Measurements from ENCODE around the gene MISP3.
"Not testable (repeated sequence)": the region's sequence is repeated elsewhere in the genome, so short reads cannot be mapped to it uniquely, and the experiment has no call there.

The MISP3 gene

DNA sequence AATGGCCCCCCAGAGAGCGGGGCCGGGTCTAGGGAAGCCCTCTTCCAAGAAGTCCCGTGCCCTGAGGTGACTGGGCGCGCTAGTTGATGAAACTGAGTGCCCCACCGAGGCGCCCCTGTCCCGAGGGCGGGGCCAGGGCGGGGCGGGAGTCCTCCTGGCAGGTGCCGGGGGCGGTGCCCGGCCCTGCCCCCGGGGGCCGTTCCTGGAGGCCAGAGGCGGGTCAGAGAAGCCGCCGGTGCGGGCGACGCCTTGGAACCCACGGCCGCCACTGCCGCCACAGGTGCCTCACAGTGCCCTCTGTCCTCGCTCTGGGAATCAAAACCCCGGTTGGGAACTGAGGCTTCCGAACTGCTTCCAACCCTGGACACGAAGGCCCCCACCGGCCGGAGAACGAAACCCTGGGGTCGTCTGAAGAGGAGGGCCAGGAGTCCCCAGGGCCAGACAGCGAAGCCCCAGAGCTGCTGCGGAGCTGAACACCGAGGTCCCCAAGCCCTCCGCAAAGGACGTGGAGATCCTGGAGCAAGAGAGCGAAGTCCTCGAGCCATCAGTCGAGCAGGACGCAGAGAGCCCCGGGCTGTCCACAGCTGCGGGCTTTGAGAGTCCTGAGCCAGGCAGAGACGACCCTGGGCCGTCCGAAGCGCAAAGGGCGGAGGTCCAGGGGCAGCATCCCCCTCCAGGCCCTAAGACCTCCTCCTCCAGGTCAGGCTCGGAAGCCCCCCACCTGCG, at the start of gene MISP3:
TSS of gene MISP3 (plus strand) at position 252 of the 726 bp plus-strand sequence. CDS start 524 bp downstream, outside the sequence.
- TF ChIP-seq, protein P1, sequence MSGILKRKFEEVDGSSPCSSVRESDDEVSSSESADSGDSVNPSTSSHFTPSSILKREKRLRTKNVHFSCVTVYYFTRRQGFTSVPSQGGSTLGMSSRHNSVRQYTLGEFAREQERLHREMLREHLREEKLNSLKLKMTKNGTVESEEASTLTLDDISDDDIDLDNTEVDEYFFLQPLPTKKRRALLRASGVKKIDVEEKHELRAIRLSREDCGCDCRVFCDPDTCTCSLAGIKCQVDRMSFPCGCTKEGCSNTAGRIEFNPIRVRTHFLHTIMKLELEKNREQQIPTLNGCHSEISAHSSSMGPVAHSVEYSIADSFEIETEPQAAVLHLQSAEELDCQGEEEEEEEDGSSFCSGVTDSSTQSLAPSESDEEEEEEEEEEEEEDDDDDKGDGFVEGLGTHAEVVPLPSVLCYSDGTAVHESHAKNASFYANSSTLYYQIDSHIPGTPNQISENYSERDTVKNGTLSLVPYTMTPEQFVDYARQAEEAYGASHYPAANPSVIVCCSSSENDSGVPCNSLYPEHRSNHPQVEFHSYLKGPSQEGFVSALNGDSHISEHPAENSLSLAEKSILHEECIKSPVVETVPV (CRISPR knock-in tag; IDR thresholded peaks at IDR 0.05): no peak
- TF ChIP-seq, protein P2, sequence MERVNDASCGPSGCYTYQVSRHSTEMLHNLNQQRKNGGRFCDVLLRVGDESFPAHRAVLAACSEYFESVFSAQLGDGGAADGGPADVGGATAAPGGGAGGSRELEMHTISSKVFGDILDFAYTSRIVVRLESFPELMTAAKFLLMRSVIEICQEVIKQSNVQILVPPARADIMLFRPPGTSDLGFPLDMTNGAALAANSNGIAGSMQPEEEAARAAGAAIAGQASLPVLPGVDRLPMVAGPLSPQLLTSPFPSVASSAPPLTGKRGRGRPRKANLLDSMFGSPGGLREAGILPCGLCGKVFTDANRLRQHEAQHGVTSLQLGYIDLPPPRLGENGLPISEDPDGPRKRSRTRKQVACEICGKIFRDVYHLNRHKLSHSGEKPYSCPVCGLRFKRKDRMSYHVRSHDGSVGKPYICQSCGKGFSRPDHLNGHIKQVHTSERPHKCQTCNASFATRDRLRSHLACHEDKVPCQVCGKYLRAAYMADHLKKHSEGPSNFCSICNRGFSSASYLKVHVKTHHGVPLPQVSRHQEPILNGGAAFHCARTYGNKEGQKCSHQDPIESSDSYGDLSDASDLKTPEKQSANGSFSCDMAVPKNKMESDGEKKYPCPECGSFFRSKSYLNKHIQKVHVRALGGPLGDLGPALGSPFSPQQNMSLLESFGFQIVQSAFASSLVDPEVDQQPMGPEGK (CRISPR knock-in tag; IDR thresholded peaks at IDR 0.05; ENCODE audit: borderline replicate concordance): no peak
- TF ChIP-seq, protein P3, sequence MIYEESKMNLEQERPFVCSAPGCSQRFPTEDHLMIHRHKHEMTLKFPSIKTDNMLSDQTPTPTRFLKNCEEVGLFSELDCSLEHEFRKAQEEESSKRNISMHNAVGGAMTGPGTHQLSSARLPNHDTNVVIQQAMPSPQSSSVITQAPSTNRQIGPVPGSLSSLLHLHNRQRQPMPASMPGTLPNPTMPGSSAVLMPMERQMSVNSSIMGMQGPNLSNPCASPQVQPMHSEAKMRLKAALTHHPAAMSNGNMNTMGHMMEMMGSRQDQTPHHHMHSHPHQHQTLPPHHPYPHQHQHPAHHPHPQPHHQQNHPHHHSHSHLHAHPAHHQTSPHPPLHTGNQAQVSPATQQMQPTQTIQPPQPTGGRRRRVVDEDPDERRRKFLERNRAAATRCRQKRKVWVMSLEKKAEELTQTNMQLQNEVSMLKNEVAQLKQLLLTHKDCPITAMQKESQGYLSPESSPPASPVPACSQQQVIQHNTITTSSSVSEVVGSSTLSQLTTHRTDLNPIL (CRISPR knock-in tag; IDR thresholded peaks at IDR 0.05; ENCODE audit: low read depth): no peak
- TF ChIP-seq ZNF565 (CRISPR knock-in tag; conservative IDR thresholded peaks at IDR 0.05; ENCODE audit: low read depth) (no peak), ISL1 (CRISPR knock-in tag; IDR thresholded peaks at IDR 0.05) (no peak), OSR1 (CRISPR knock-in tag; IDR thresholded peaks at IDR 0.05) (no peak), ESRRG (CRISPR knock-in tag; IDR thresholded peaks at IDR 0.05) (no peak), ZFP30 (CRISPR knock-in tag; IDR thresholded peaks at IDR 0.05) (no peak), PPARA (CRISPR knock-in tag; IDR thresholded peaks at IDR 0.05; ENCODE audit: borderline replicate concordance) (no peak), ARNTL (CRISPR knock-in tag; IDR thresholded peaks at IDR 0.05; ENCODE audit: borderline replicate concordance, low read depth) (no peak), CSDC2 (CRISPR knock-in tag; IDR thresholded peaks at IDR 0.05) (no peak), ZC3H10 (CRISPR knock-in tag; IDR thresholded peaks at IDR 0.05) (no peak), TOX (CRISPR knock-in tag; IDR thresholded peaks at IDR 0.05; ENCODE audit: borderline replicate concordance) (no peak), BACH2 (CRISPR knock-in tag; IDR thresholded peaks at IDR 0.05; ENCODE audit: borderline replicate concordance) (no peak), SNAI2 (CRISPR knock-in tag; IDR thresholded peaks at IDR 0.05) (no peak), GLIS3 (CRISPR knock-in tag; IDR thresholded peaks at IDR 0.05) (no peak), RARB (CRISPR knock-in tag; IDR thresholded peaks at IDR 0.05) (no peak), TCF4 (CRISPR knock-in tag; IDR thresholded peaks at IDR 0.05; ENCODE audit: borderline replicate concordance) (no peak)
- TF ChIP-seq, protein P4, sequence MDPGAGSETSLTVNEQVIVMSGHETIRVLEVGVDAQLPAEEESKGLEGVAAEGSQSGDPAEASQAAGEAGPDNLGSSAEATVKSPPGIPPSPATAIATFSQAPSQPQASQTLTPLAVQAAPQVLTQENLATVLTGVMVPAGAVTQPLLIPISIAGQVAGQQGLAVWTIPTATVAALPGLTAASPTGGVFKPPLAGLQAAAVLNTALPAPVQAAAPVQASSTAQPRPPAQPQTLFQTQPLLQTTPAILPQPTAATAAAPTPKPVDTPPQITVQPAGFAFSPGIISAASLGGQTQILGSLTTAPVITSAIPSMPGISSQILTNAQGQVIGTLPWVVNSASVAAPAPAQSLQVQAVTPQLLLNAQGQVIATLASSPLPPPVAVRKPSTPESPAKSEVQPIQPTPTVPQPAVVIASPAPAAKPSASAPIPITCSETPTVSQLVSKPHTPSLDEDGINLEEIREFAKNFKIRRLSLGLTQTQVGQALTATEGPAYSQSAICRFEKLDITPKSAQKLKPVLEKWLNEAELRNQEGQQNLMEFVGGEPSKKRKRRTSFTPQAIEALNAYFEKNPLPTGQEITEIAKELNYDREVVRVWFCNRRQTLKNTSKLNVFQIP (CRISPR knock-in tag; IDR thresholded peaks at IDR 0.05; ENCODE audit: borderline replicate concordance, low read depth): no peak
- ATAC-seq: peak; percentile 23

DNA sequence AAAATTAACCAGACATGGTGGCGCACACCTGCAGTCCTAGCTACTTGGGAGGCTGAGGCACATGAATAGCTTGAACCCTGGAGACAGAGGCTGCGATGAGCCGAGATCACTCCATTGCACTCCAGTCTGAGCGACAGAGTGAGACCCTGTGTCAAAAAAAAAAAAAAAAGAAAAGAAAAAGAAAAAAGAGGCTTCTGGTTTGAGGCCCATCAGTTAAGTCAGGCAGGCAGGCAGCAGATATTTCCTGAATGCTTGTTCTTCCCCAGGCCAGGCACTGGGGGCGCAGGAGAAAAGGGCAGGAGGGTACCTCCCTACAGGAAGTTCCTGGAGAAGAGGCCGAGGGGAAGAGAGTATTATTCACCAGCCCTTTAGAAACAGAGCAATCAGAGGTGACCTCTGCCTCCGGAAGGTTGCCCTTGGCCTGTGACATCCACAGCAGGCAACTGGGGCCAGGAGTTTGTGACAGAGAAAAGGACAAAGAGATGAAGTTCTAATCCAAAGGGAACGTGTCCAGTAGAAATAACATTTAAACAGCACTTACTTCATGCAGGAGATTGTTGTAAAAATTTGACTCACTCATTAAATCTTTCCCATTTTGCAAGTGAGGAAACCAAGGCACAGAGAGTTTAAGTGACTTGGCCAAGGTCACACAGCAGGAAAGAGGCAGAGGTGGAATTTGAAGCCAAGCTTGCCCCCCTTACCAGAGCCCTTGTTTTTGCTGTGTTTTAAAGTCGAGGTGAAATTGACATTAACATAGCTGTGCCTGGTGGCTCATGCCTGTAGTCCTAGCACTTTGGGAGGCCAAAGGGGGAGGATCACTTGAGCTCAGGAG, 49.0 kb upstream of the MISP3 start:
- TF ChIP-seq OSR1 (CRISPR knock-in tag; IDR thresholded peaks at IDR 0.05): no peak
- TF ChIP-seq BACH2 (CRISPR knock-in tag; IDR thresholded peaks at IDR 0.05; ENCODE audit: borderline replicate concordance): no peak
- TF ChIP-seq, protein P5, sequence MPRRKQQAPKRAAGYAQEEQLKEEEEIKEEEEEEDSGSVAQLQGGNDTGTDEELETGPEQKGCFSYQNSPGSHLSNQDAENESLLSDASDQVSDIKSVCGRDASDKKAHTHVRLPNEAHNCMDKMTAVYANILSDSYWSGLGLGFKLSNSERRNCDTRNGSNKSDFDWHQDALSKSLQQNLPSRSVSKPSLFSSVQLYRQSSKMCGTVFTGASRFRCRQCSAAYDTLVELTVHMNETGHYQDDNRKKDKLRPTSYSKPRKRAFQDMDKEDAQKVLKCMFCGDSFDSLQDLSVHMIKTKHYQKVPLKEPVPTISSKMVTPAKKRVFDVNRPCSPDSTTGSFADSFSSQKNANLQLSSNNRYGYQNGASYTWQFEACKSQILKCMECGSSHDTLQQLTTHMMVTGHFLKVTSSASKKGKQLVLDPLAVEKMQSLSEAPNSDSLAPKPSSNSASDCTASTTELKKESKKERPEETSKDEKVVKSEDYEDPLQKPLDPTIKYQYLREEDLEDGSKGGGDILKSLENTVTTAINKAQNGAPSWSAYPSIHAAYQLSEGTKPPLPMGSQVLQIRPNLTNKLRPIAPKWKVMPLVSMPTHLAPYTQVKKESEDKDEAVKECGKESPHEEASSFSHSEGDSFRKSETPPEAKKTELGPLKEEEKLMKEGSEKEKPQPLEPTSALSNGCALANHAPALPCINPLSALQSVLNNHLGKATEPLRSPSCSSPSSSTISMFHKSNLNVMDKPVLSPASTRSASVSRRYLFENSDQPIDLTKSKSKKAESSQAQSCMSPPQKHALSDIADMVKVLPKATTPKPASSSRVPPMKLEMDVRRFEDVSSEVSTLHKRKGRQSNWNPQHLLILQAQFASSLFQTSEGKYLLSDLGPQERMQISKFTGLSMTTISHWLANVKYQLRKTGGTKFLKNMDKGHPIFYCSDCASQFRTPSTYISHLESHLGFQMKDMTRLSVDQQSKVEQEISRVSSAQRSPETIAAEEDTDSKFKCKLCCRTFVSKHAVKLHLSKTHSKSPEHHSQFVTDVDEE (CRISPR knock-in tag; IDR thresholded peaks at IDR 0.05): no peak
- no peak for TF ChIP-seq ESRRG (CRISPR knock-in tag; IDR thresholded peaks at IDR 0.05)
- TF ChIP-seq CSDC2 (CRISPR knock-in tag; IDR thresholded peaks at IDR 0.05): no peak
- no peak for TF ChIP-seq GLIS3 (CRISPR knock-in tag; IDR thresholded peaks at IDR 0.05)
- TF ChIP-seq ZNF565 (CRISPR knock-in tag; conservative IDR thresholded peaks at IDR 0.05; ENCODE audit: low read depth): no peak
- TF ChIP-seq, protein P3 (CRISPR knock-in tag; IDR thresholded peaks at IDR 0.05; ENCODE audit: low read depth): no peak
- no peak for TF ChIP-seq ZFP3 (CRISPR knock-in tag; IDR thresholded peaks at IDR 0.05)
- ATAC-seq: peak; percentile 98

DNA sequence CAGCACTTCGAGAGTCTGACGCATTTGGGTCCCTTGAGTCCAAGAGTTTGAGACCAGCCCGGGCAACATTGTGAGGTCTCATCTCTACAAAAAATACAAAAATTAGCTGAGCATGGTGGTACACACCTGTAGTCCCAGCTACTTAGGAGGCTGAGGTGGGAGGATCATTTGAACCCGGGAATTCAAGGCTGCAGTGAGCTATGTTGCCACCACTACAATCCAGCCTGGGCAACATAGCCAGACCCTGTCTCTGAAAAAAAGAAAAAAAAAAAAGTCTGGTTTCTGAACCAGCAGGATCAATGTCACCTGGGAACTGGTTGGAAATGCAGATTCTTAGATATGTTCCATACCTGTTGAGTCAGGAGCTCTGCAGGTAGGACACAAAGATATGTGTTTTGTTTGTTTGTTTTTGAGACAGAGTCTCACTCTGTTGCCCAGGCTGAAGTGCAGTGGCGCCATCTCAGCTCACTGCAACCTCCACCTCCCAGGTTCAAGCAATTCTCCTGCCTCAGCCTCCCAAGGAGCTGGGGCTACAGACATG, 45.9 kb upstream of the MISP3 start:
- not testable (repeated sequence) for ATAC-seq

All from SK-N-SH treated with all-trans-retinoic acid at 6 μM for 48 hours (cell line).